MM.1S (cell line): Measurements from ENCODE around the gene IMMP2L.

Experiments used
- DNase-seq: peaks from one replicate; pipeline ENCODE4 v3.0.0-alpha.2; 2015
- H2AFZ ChIP-seq: fragments of 300-600 bp; sonication (generic); 2 replicates; pipeline ENCODE4 v1.6.0; 2016; ENCODE audit warnings: antibody characterized with exemption, low read length
- H3F3A ChIP-seq: fragments of 300-600 bp; sonication (generic); 2 replicates; pipeline ENCODE4 v1.6.1; 2016; ENCODE audit warnings: mild to moderate bottlenecking, antibody characterized with exemption, low read length, moderate library complexity, mixed read lengths; ENCODE audit not compliant: insufficient read depth
- H3K27ac ChIP-seq: fragments of 300-600 bp; sonication (generic); 2 replicates; pipeline ENCODE4 v1.5.1; 2016; ENCODE audit warnings: mild to moderate bottlenecking, low read length
- H3K27me3 ChIP-seq: fragments of 300-600 bp; sonication (generic); replicated peaks from 2 replicates; pipeline ENCODE4 v1.6.0; 2016; ENCODE audit warnings: low read length; ENCODE audit not compliant: insufficient read depth
- H3K36me3 ChIP-seq: fragments of 300-600 bp; sonication (generic); replicated peaks from 2 replicates; pipeline ENCODE4 v1.6.1; 2016; ENCODE audit warnings: mild to moderate bottlenecking, low read length, mixed read lengths; ENCODE audit not compliant: insufficient read depth
- H3K4me1 ChIP-seq: fragments of 300-600 bp; sonication (generic); 2 replicates; pipeline ENCODE4 v1.6.1; 2016; ENCODE audit warnings: low read length, mixed read lengths
- H3K4me2 ChIP-seq: fragments of 300-600 bp; sonication (generic); 2 replicates; pipeline ENCODE4 v1.6.0; 2016; ENCODE audit warnings: low read depth, low read length
- H3K4me3 ChIP-seq: fragments of 300-600 bp; sonication (generic); 2 replicates; pipeline ENCODE4 v1.5.1; 2016; ENCODE audit warnings: low read length, mixed read lengths
- H3K79me2 ChIP-seq: fragments of 300-600 bp; sonication (generic); 2 replicates; pipeline ENCODE4 v1.6.1; 2016; ENCODE audit warnings: mixed run types, low read length, mixed read lengths
- H3K9ac ChIP-seq: fragments of 300-600 bp; sonication (generic); 2 replicates; pipeline ENCODE4 v1.6.1; 2016; ENCODE audit warnings: low read length, mixed read lengths
- H3K9me2 ChIP-seq: fragments of 300-600 bp; sonication (generic); replicated peaks from 2 replicates; pipeline ENCODE4 v1.6.1; 2016; ENCODE audit warnings: mild to moderate bottlenecking, low read length, mixed read lengths; ENCODE audit not compliant: insufficient read depth
- H3K9me3 ChIP-seq: fragments of 300-600 bp; sonication (generic); replicated peaks from 2 replicates; pipeline ENCODE4 v1.6.1; 2016; ENCODE audit warnings: mild to moderate bottlenecking, low read length, mixed read lengths; ENCODE audit not compliant: insufficient read depth
- H4K20me1 ChIP-seq: fragments of 300-600 bp; sonication (generic); 2 replicates; pipeline ENCODE4 v1.6.1; 2016; ENCODE audit warnings: mild to moderate bottlenecking, low read length, moderate library complexity, mixed read lengths; ENCODE audit not compliant: insufficient read depth
- CTCF ChIP-seq: fragments of 300-600 bp; sonication (generic); IDR thresholded peaks from 2 replicates; pipeline ENCODE4 v1.5.1; 2016; ENCODE audit warnings: antibody characterized with exemption, low read length, mixed read lengths
- EZH2 ChIP-seq: fragments of 300-600 bp; sonication (generic); optimal IDR thresholded peaks from 2 replicates; pipeline ENCODE3; 2017; ENCODE audit warnings: low read depth, mild to moderate bottlenecking, antibody characterized with exemption, low read length, mixed read lengths
- EZH2phosphoT487 ChIP-seq: fragments of 300-600 bp; sonication (generic); IDR thresholded peaks from 2 replicates; pipeline ENCODE4 v1.6.1; 2018; ENCODE audit warnings: antibody characterized with exemption, low read length

The IMMP2L gene

GRCh38 chr7:111137296-111138192 is 424.7 kb downstream of the IMMP2L start:
- H2AFZ ChIP-seq = no peak overlapping the region
- H3K9me3 ChIP-seq = no peaks in the 10 kb centered on the region
- H4K20me1 ChIP-seq = no peaks in the 10 kb centered on the region
- no peaks in the 10 kb centered on the region for H3F3A ChIP-seq
- no peaks in the 10 kb centered on the region for H3K27me3 ChIP-seq
- H3K4me2 ChIP-seq = no peak overlapping the region
- no peak for DNase-seq
- H3K36me3 ChIP-seq = no peaks in the 10 kb centered on the region
- H3K4me3 ChIP-seq = no peak overlapping the region
- H3K4me1 ChIP-seq = peaks cover 6% of the 10 kb centered on the region; the same call in 1 of the 2 replicates
- H3K79me2 ChIP-seq = no peaks in the 10 kb centered on the region
- H3K9ac ChIP-seq = no peak overlapping the region
- no peaks in the 10 kb centered on the region for H3K9me2 ChIP-seq
- TF ChIP-seq CTCF = no peak
- TF ChIP-seq EZH2phosphoT487 = no peak
- no peak for TF ChIP-seq EZH2
- H3K27ac ChIP-seq = no peak overlapping the region

- H3K4me1 ChIP-seq = no peaks in the 10 kb centered on the region
- no peak overlapping the region for H3K4me2 ChIP-seq
- no peaks in the 10 kb centered on the region for H3K27me3 ChIP-seq
Measured at GRCh38 chr7:111132833-111133232, 429.5 kb downstream of the IMMP2L start.

GRCh38 chr7:111129435-111129834 is 432.9 kb downstream of the IMMP2L start:
- no peaks in the 10 kb centered on the region for H3F3A ChIP-seq
- no peaks in the 10 kb centered on the region for H3K79me2 ChIP-seq
- H3K9me2 ChIP-seq = no peaks in the 10 kb centered on the region

More at GRCh38 chr7:111132833-111133232, 429.5 kb downstream of the IMMP2L start:
- Histone ChIP-seq H3K79me2 (no peaks in the 10 kb centered on the region), H3K27ac (no peak overlapping the region), H3K9me3 (no peaks in the 10 kb centered on the region), H3K4me3 (no peak overlapping the region), H4K20me1 (no peaks in the 10 kb centered on the region), H3K36me3 (no peaks in the 10 kb centered on the region), H3F3A (no peaks in the 10 kb centered on the region), H3K9me2 (no peaks in the 10 kb centered on the region), H2AFZ (no peak overlapping the region), H3K9ac (no peak overlapping the region)
- DNase-seq = no peak
- TF ChIP-seq CTCF (no peak), EZH2phosphoT487 (no peak), EZH2 (no peak)

More at GRCh38 chr7:111129435-111129834, 432.9 kb downstream of the IMMP2L start:
- Histone ChIP-seq H3K27ac (no peak overlapping the region), H4K20me1 (no peaks in the 10 kb centered on the region), H2AFZ (no peak overlapping the region), H3K36me3 (no peaks in the 10 kb centered on the region), H3K9ac (no peak overlapping the region), H3K4me3 (no peak overlapping the region), H3K27me3 (no peaks in the 10 kb centered on the region), H3K4me1 (no peaks in the 10 kb centered on the region), H3K4me2 (no peak overlapping the region), H3K9me3 (no peaks in the 10 kb centered on the region)
- DNase-seq = no peak
- TF ChIP-seq EZH2phosphoT487 = no peak
- no peak for TF ChIP-seq CTCF
- no peak for TF ChIP-seq EZH2
